Activated B cell treated with CpG ODN at 0.5 μM for 24 hours (primary cell): Measurements from ENCODE around the gene ANKZF1. TPM values are rescaled to one million over a fixed set of nuclear protein-coding genes. Genes with fewer than 3 reads are reported as not detected.

Experiments used
- ATAC-seq: fragments of 200-7000 bp; cut with Tn5 transposase; one replicate; pipeline ENCODE4 v1.10.0; 2021; ENCODE audit warnings: low read depth, mild to moderate bottlenecking, moderate library complexity
- CTCF ChIA-PET: fragments of 350-600 bp; sonication (Branson Sonifier 250); formaldehyde crosslinking; loops from one replicate; lab custom pipeline; 2021; ENCODE audit warnings: antibody characterized with exemption; lab: Charles Lee
- POLR2A ChIA-PET: fragments of 350-600 bp; sonication (Branson Sonifier 250); formaldehyde crosslinking; loops from one replicate; lab custom pipeline; 2021; ENCODE audit warnings: antibody characterized with exemption; lab: Charles Lee
- DNase-seq: peaks from one replicate; pipeline ENCODE4 v3.0.0; 2022
- H3K27ac Mint-ChIP-seq: one replicate; pipeline ENCODE4 v1.8.0; 2020; ENCODE audit warnings: mixed read lengths
- H3K27me3 Mint-ChIP-seq: one replicate; pipeline ENCODE4 v1.8.0; 2021; ENCODE audit warnings: mixed read lengths
- H3K36me3 Mint-ChIP-seq: one replicate; pipeline ENCODE4 v1.8.0; 2021; ENCODE audit warnings: low read depth, mixed read lengths
- H3K4me1 Mint-ChIP-seq: one replicate; pipeline ENCODE4 v1.8.0; 2021; ENCODE audit warnings: mixed read lengths
- H3K4me3 Mint-ChIP-seq: one replicate; pipeline ENCODE4 v1.8.0; 2020; ENCODE audit warnings: mild to moderate bottlenecking, mixed read lengths
- H3K9me3 Mint-ChIP-seq: one replicate; pipeline ENCODE4 v1.8.0; 2020; ENCODE audit warnings: mixed read lengths
- intact Hi-C: fragments of 100-400 bp; cut with micrococcal nuclease; formaldehyde crosslinking; loops from one replicate; pipeline ENCODE4 v1.15.1; 2024
- total RNA-seq: library from RNA; stranded (reverse); gene quantifications from 2 replicates; pipeline ENCODE4 v1.2.3, GENCODE V29; 2022
- TF ChIP-seq, protein P1 (sequence below): fragments of 200-600 bp; IDR thresholded peaks from one replicate; pipeline ENCODE4 v1.8.0; 2022; ENCODE audit warnings: antibody characterized with exemption, mild to moderate bottlenecking

ANKZF1 gene
- total RNA-seq, 1 donor from 2014 or later, result 105 TPM

DNA sequence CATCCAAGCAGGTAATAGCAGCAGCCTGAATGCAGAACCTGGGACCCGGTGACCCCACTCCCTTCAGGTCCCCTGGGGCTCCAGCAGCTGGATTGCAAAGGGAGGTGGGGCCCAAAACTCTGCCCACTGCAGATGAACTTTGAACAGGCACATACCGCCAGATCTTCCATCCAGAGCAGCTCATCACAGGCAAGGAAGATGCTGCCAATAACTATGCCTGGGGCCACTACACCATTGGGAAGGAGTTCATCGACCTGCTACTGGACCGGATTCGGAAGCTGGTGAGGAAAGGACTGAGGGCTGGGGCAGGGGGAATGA is 40.4 kb downstream of the ANKZF1 start:
- ATAC-seq, result no peak
- Mint-ChIP-seq H3K4me3 (no peak overlapping the region), H3K27me3 (no peaks in the 10 kb centered on the region), H3K27ac (no peak overlapping the region), H3K4me1 (peaks cover 3% of the 10 kb centered on the region), H3K36me3 (no peaks in the 10 kb centered on the region), H3K9me3 (no peaks in the 10 kb centered on the region)
- no peak for DNase-seq
- TF ChIP-seq, protein P1, sequence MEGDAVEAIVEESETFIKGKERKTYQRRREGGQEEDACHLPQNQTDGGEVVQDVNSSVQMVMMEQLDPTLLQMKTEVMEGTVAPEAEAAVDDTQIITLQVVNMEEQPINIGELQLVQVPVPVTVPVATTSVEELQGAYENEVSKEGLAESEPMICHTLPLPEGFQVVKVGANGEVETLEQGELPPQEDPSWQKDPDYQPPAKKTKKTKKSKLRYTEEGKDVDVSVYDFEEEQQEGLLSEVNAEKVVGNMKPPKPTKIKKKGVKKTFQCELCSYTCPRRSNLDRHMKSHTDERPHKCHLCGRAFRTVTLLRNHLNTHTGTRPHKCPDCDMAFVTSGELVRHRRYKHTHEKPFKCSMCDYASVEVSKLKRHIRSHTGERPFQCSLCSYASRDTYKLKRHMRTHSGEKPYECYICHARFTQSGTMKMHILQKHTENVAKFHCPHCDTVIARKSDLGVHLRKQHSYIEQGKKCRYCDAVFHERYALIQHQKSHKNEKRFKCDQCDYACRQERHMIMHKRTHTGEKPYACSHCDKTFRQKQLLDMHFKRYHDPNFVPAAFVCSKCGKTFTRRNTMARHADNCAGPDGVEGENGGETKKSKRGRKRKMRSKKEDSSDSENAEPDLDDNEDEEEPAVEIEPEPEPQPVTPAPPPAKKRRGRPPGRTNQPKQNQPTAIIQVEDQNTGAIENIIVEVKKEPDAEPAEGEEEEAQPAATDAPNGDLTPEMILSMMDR, result no peak
- ChIA-PET POLR2A (interaction anchor here (1.8 kb wide), 1 partner anchor 16 kb away, joined by 7 read pairs; the partner anchor contains the start of gene TUBA4A), CTCF (interaction anchor here (2.3 kb wide), 1 partner anchor 24 kb away, joined by 10 read pairs; no protein-coding TSS in a partner anchor)
- intact Hi-C loops, result no loop called here

DNA sequence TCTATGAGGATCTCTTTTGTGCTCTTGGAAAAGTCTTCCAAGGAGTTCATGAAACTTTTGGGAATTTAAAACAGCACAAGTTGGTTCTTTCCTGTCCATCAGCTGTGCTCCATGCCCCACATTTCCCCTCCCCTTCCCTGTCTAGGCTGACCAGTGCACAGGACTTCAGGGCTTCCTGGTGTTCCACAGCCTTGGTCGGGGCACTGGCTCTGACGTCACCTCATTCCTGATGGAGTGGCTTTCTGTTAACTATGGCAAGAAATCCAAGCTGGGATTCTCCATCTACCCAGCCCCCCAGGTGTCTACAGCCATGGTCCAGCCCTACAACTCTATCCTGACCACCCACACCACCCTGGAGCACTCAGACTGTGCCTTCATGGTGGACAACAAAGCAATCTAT is 41.4 kb downstream of the ANKZF1 start:
- Mint-ChIP-seq H3K4me1 (peaks cover 3% of the 10 kb centered on the region), H3K27ac (no peak overlapping the region), H3K9me3 (no peaks in the 10 kb centered on the region), H3K27me3 (no peaks in the 10 kb centered on the region), H3K36me3 (no peaks in the 10 kb centered on the region), H3K4me3 (no peak overlapping the region)
- intact Hi-C loops, result no loop called here
- TF ChIP-seq, protein P1, result no peak
- DNase-seq, result no peak
- CTCF ChIA-PET, result interaction anchor here (2.3 kb wide), 1 partner anchor 23 kb away, joined by 10 read pairs; no protein-coding TSS in a partner anchor
- no peak for ATAC-seq
- POLR2A ChIA-PET, result no interaction called here

DNA sequence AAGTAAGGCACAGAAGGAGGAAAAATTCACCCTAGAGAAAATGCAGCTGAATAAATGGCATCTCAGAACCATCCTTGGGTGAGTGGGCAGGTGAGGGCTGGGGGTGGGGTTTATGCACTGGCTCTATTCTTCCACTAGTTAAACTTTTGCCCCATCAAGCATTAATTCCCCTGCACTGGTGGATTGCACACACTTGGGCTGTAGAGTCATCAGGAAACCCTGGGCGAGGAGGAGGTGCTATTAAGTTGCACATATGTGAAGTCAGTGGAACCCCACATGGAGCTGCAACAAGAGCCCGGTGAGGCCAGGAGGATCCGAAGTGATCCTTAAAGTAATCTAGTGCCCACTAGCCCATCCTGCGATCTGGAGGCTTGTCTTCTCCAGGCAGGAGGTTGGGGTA is 42.8 kb downstream of the ANKZF1 start:
- no peaks in the 10 kb centered on the region for H3K9me3 Mint-ChIP-seq
- ATAC-seq (no peak), DNase-seq (no peak)
- ChIA-PET CTCF (interaction anchor here (2.6 kb wide), 1 partner anchor 22 kb away, joined by 13 read pairs; no protein-coding TSS in a partner anchor), POLR2A (no interaction called here)
- H3K4me3 Mint-ChIP-seq, result no peak overlapping the region
- intact Hi-C loops, result no loop called here
- no peaks in the 10 kb centered on the region for H3K27me3 Mint-ChIP-seq
- TF ChIP-seq, protein P1, result no peak
- H3K27ac Mint-ChIP-seq, result no peak overlapping the region
- peaks cover 13% of the 10 kb centered on the region for H3K4me1 Mint-ChIP-seq
- H3K36me3 Mint-ChIP-seq, result no peaks in the 10 kb centered on the region

DNA sequence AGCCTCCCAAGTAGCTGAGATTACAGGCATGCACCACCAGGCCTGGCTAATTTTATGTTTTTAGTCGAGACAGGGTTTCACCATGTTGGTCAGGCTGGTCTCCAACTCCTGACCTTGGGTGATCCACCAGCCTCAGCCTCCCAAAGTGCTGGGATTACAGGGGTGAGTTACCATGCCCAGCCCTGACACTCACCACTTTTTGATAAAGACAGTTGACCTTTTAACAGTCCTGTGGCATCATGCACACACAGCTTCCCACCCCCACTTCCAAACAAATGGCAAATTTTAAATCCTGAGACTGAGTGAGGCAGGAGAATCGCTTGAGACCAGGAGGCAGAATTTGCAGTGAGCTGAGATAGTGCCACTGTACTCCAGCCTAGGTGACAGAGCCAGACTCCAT is 43.4 kb downstream of the ANKZF1 start:
- ChIA-PET CTCF (interaction anchor here (2.6 kb wide), 1 partner anchor 22 kb away, joined by 13 read pairs; no protein-coding TSS in a partner anchor), POLR2A (no interaction called here)
- H3K4me3 Mint-ChIP-seq, result no peak overlapping the region
- no peak overlapping the region for H3K27ac Mint-ChIP-seq
- TF ChIP-seq, protein P1, result no peak
- no peaks in the 10 kb centered on the region for H3K9me3 Mint-ChIP-seq
- DNase-seq (no peak), ATAC-seq (no peak)
- H3K36me3 Mint-ChIP-seq, result peaks cover 2% of the 10 kb centered on the region
- no peaks in the 10 kb centered on the region for H3K27me3 Mint-ChIP-seq
- H3K4me1 Mint-ChIP-seq, result peaks cover 19% of the 10 kb centered on the region
- intact Hi-C loops, result no loop called here

DNA sequence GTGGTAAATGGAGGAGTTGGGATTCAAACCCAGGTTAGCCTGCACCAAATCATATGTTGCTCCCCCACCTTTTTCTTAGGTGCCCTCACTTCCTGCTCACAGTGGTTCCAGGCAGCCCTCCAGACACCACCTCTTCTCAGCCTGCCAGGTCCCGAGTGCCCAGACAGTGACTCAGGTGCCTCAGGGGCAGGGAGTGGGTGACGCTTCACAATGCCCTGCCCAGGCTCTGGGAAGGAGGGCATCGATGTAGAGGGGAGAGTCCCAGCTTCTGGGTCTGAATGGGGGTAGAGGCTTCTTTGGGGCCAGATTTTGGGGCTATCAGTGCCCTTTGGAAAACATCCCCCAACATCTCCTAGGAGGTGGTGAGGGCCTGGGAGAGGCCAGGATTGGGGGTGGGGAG is 44.3 kb downstream of the ANKZF1 start:
- peaks cover 29% of the 10 kb centered on the region for H3K4me1 Mint-ChIP-seq
- TF ChIP-seq, protein P1, result no peak
- DNase-seq (no peak), ATAC-seq (no peak)
- peaks cover 2% of the 10 kb centered on the region for H3K36me3 Mint-ChIP-seq
- intact Hi-C loops, result no loop called here
- CTCF ChIA-PET, result interaction anchor here (1.3 to 2.6 kb wide), 2 partner anchors 21 to 63 kb away, joined by 3 to 13 read pairs; no protein-coding TSS in a partner anchor
- POLR2A ChIA-PET, result interaction anchor here (1.0 to 7.7 kb wide), 3 partner anchors 20 to 27 kb away, joined by 8 to 182 read pairs (median 17); partner anchors contain the start of genes GLB1L, STK16, TUBA4A and TUBA4B
- H3K9me3 Mint-ChIP-seq, result no peaks in the 10 kb centered on the region
- H3K27me3 Mint-ChIP-seq, result no peaks in the 10 kb centered on the region
- H3K27ac Mint-ChIP-seq, result no peak overlapping the region
- no peak overlapping the region for H3K4me3 Mint-ChIP-seq
